IMR-90 (cell line): ENCODE measurements around the gene DOCK9.

Experiments used
- BHLHE40 ChIP-seq: fragments of 150-350 bp; IDR thresholded peaks from 2 replicates; pipeline ENCODE4 v1.6.1; 2016; ENCODE audit warnings: mild to moderate bottlenecking, low read depth, low read length
- CEBPB ChIP-seq: IDR thresholded peaks from 2 replicates; pipeline ENCODE4 v1.6.1; 2012; ENCODE audit warnings: low read depth, low read length, improper control_type of control experiment
- CHD1 ChIP-seq: IDR thresholded peaks from 2 replicates; pipeline ENCODE4 v1.6.1; 2012; ENCODE audit warnings: low read depth, low read length, improper control_type of control experiment
- CTCF ChIP-seq: conservative IDR thresholded peaks from 2 replicates; pipeline ENCODE4 v1.5.1; 2012; ENCODE audit warnings: mild to moderate bottlenecking, low read depth, low read length, improper control_type of control experiment
- ELK1 ChIP-seq: fragments of 150-350 bp; IDR thresholded peaks from 2 replicates; pipeline ENCODE4 v1.6.1; 2016; ENCODE audit warnings: low read depth, mild to moderate bottlenecking, low read length, moderate library complexity, borderline replicate concordance
- MAFK ChIP-seq: IDR thresholded peaks from 2 replicates; pipeline ENCODE4 v1.6.1; 2012; ENCODE audit warnings: low read depth, low read length, improper control_type of control experiment
- MAZ ChIP-seq: IDR thresholded peaks from 2 replicates; pipeline ENCODE4 v1.6.1; 2012; ENCODE audit warnings: low read depth, mild to moderate bottlenecking, low read length, improper control_type of control experiment, moderate library complexity, borderline replicate concordance
- NFE2L2 ChIP-seq: fragments of 150-350 bp; IDR thresholded peaks from 2 replicates; pipeline ENCODE4 v1.6.1; 2016; ENCODE audit warnings: low read depth, mild to moderate bottlenecking, low read length
- POLR2A ChIP-seq: IDR thresholded peaks from 2 replicates; pipeline ENCODE4 v1.6.1; 2012; ENCODE audit warnings: mild to moderate bottlenecking, low read depth, low read length
- RAD21 ChIP-seq: IDR thresholded peaks from 2 replicates; pipeline ENCODE4 v1.6.1; 2012; ENCODE audit warnings: low read length, improper control_type of control experiment
- RCOR1 ChIP-seq: IDR thresholded peaks from 2 replicates; pipeline ENCODE4 v1.6.1; 2012; ENCODE audit warnings: mild to moderate bottlenecking, low read length, improper control_type of control experiment; ENCODE audit not compliant: insufficient replicate concordance
- RFX5 ChIP-seq: IDR thresholded peaks from 2 replicates; pipeline ENCODE4 v1.8.0; 2012; ENCODE audit warnings: low read depth, mild to moderate bottlenecking, low read length, moderate library complexity
- SMC3 ChIP-seq: fragments of 150-350 bp; IDR thresholded peaks from 2 replicates; pipeline ENCODE4 v1.6.1; 2016; ENCODE audit warnings: low read depth, mild to moderate bottlenecking, antibody characterized with exemption, low read length, moderate library complexity
- USF2 ChIP-seq: fragments of 150-350 bp; IDR thresholded peaks from 2 replicates; pipeline ENCODE4 v1.6.1; 2017; ENCODE audit warnings: mild to moderate bottlenecking, antibody characterized with exemption, low read length, low read depth

- TF ChIP-seq POLR2A (no peak), RFX5 (no peak), CTCF (no peak), ELK1 (no peak), NFE2L2 (no peak), CEBPB (no peak), MAFK (no peak), RCOR1 (no peak), CHD1 (no peak), MAZ (no peak), USF2 (no peak), SMC3 (no peak), BHLHE40 (no peak), RAD21 (no peak)
These were observed 193.9 kb downstream of the DOCK9 start for GRCh38 chr13:98783856-98784478.
